CD4-positive, alpha-beta T cell treated with Interleukin-10 for 1 hour (primary cell): ENCODE data around the gene HVCN1.

Experiments used
- DNase-seq: peaks from one replicate; pipeline ENCODE4 v3.0.0-alpha.2; 2020

HVCN1 gene

GRCh38 chr12:110613071-110613770, 75.7 kb downstream of the HVCN1 start:
- no peak for DNase-seq

- no peak for DNase-seq
These were observed 82.7 kb downstream of the HVCN1 start for GRCh38 chr12:110606253-110606611.

- DNase-seq = peak; percentile 74
These were observed 86.7 kb downstream of the HVCN1 start for GRCh38 chr12:110602085-110602814.

GRCh38 chr12:110600254-110600653, 88.7 kb downstream of the HVCN1 start:
- DNase-seq = peak; percentile 68

GRCh38 chr12:110599334-110599733, 89.6 kb downstream of the HVCN1 start:
- DNase-seq = no peak
